Fibroblast of the conjunctiva (primary cell): Measurements from ENCODE around the gene UPK3BL1.
"Not testable (repeated sequence)": the region's sequence is repeated elsewhere in the genome, so short reads cannot be mapped to it uniquely, and the experiment has no call there.

ENCODE experiments used
- DNase-seq: peaks from one replicate; pipeline ENCODE4 v3.0.0-alpha.2; 2010; ENCODE audit warnings: low read depth

UPK3BL1 gene

GRCh38 chr7:102627271-102627904, 15.2 kb downstream of the UPK3BL1 start:
- DNase-seq: not testable (repeated sequence)

- not testable (repeated sequence) for DNase-seq
Measured at GRCh38 chr7:102618122-102618521, 24.5 kb downstream of the UPK3BL1 start.

GRCh38 chr7:102616507-102617125, 26.0 kb downstream of the UPK3BL1 start, which contains the start of gene RASA4:
TSS of gene RASA4 (minus strand) at chr7:102616756. CDS start at chr7:102616689, 67 bp downstream.
- not testable (repeated sequence) for DNase-seq

- DNase-seq: not testable (repeated sequence)
Measured at GRCh38 chr7:102615930-102616329, 26.7 kb downstream of the UPK3BL1 start.

GRCh38 chr7:102614873-102615272, 27.7 kb downstream of the UPK3BL1 start:
- DNase-seq: not testable (repeated sequence)

- not testable (repeated sequence) for DNase-seq
Measured at GRCh38 chr7:102614346-102614697, 28.3 kb downstream of the UPK3BL1 start.

- not testable (repeated sequence) for DNase-seq
Measured at GRCh38 chr7:102613575-102614345, 28.8 kb downstream of the UPK3BL1 start.

GRCh38 chr7:102611675-102612325, 30.8 kb downstream of the UPK3BL1 start:
- not testable (repeated sequence) for DNase-seq

- not testable (repeated sequence) for DNase-seq
Measured at GRCh38 chr7:102611013-102611674, 31.4 kb downstream of the UPK3BL1 start.

- DNase-seq: not testable (repeated sequence)
Measured at GRCh38 chr7:102610441-102610840, 32.1 kb downstream of the UPK3BL1 start.

- DNase-seq: not testable (repeated sequence)
Measured at GRCh38 chr7:102609734-102610133, 32.9 kb downstream of the UPK3BL1 start.

- not testable (repeated sequence) for DNase-seq
Measured at GRCh38 chr7:102606848-102607247, 35.7 kb downstream of the UPK3BL1 start.

- DNase-seq: not testable (repeated sequence)
Measured at GRCh38 chr7:102604431-102605145, 38.0 kb downstream of the UPK3BL1 start.

- DNase-seq: not testable (repeated sequence)
Measured at GRCh38 chr7:102602317-102602716, 40.3 kb downstream of the UPK3BL1 start.

- not testable (repeated sequence) for DNase-seq
Measured at GRCh38 chr7:102599699-102600098, 42.9 kb downstream of the UPK3BL1 start.

GRCh38 chr7:102596036-102596435, 46.6 kb downstream of the UPK3BL1 start:
- not testable (repeated sequence) for DNase-seq

GRCh38 chr7:102593637-102594334, 48.8 kb downstream of the UPK3BL1 start:
- not testable (repeated sequence) for DNase-seq

GRCh38 chr7:102592477-102593019, 50.0 kb downstream of the UPK3BL1 start:
- not testable (repeated sequence) for DNase-seq

- not testable (repeated sequence) for DNase-seq
Measured at GRCh38 chr7:102589857-102590256, 52.7 kb downstream of the UPK3BL1 start.
